Lung (tissue), 12 donors: ENCODE results near the gene PSME3IP1. TPM values are rescaled to one million over a fixed set of nuclear protein-coding genes. Genes with fewer than 3 reads are reported as not detected.

Experiments
- ATAC-seq: fragments of 200-7000 bp; cut with Tn5 transposase; one replicate; pipeline ENCODE4 v1.9.1; 2020; ENCODE audit warnings: moderate number of reproducible peaks; ENCODE audit not compliant: insufficient read depth, low FRiP score
- DNase-seq, 3 donors: peaks; one replicate each; pipeline ENCODE4 v3.0.0-alpha.2; 2013 to 2017
- H3K27ac ChIP-seq, 2 donors: one replicate each; pipeline ENCODE4 v1.5.1; 2013; ENCODE audit warnings: mild to moderate bottlenecking in 2 of 2, moderate library complexity in 2 of 2, control low read depth in 1 of 2, inconsistent platforms in 1 of 2, low read depth in 1 of 2, low read length in 1 of 2
- H3K27me3 ChIP-seq, 3 donors: one replicate each; pipeline ENCODE4 v1.5.1; 2013; ENCODE audit warnings: low read length in 2 of 3; ENCODE audit not compliant: control insufficient read depth in 3 of 3, insufficient read depth in 3 of 3
- H3K36me3 ChIP-seq, 4 donors: one replicate each; pipeline ENCODE4 v1.5.1; 2013; ENCODE audit warnings: low read length in 4 of 4, mild to moderate bottlenecking in 1 of 4, moderate library complexity in 1 of 4; ENCODE audit not compliant: control insufficient read depth in 4 of 4, insufficient read depth in 4 of 4
- H3K4me1 ChIP-seq, 5 donors: one replicate each; pipeline ENCODE4 v1.5.1; 2013; ENCODE audit warnings: low read length in 5 of 5, mild to moderate bottlenecking in 2 of 5, moderate library complexity in 1 of 5; ENCODE audit not compliant: control insufficient read depth in 5 of 5, insufficient read depth in 5 of 5
- H3K4me3 ChIP-seq: one replicate; pipeline ENCODE4 v1.5.1; 2013; ENCODE audit warnings: mild to moderate bottlenecking, control low read depth, moderate library complexity
- H3K9ac ChIP-seq, 2 donors: one replicate each; pipeline ENCODE4 v1.5.1; 2013; ENCODE audit warnings: low read length in 2 of 2, control low read depth in 1 of 2; ENCODE audit not compliant: insufficient read depth in 1 of 2
- H3K9me3 ChIP-seq, 4 donors: one replicate each; pipeline ENCODE4 v1.5.1; 2013; ENCODE audit warnings: low read length in 3 of 4, mild to moderate bottlenecking in 1 of 4, moderate library complexity in 1 of 4; ENCODE audit not compliant: control insufficient read depth in 4 of 4, insufficient read depth in 3 of 4
- CTCF ChIP-seq: IDR thresholded peaks from 2 replicates; pipeline ENCODE4 v1.5.1; 2012; ENCODE audit warnings: mild to moderate bottlenecking; ENCODE audit errors: control extremely low read depth, extremely low read depth
- WGBS, 2 donors: extraction: QIAGEN DNeasy Blood & Tissue Kit; methylation state at CpG; one replicate each; pipeline ENCODE4 v1.1.7; 2013; 5-methylcytosine and 5-hydroxymethylcytosine counted together
- polyA plus RNA-seq, 2 donors: library from polyadenylated mRNA; stranded (reverse); fragments of 200-250 nt; gene quantifications; one replicate each; pipeline ENCODE4 v1.2.1, GENCODE V29; 2013
- total RNA-seq, 2 donors: library from RNA; depleted of rRNA in 1 of 2; stranded (reverse); fragments of >200 nt in 1 of 2; gene quantifications; one replicate each; pipeline ENCODE4 v1.2.1, GENCODE V29; 2014 to 2021
- donor health status: control.
- donor health status: control.
- donor health status: Bipolar disorder and iron deficiency.
- donor health status: healthy.
- donor health status: DM: yes; HTN: yes; CAD: no.

Gene PSME3IP1
- total and polyA plus RNA-seq, 4 donors = 59.3 to 83.1 (median 63.1) TPM

- no peak for TF ChIP-seq CTCF
- ATAC-seq = no peak
- 80 to 82% methylated on average over 16 of the region's 16 CpGs for WGBS, 2 donors
- Histone ChIP-seq H3K4me1 (peaks cover 0 to 20% (median 0%) of the 10 kb centered on the region in 5 donors), H3K9me3 (no peaks in the 10 kb centered on the region), H3K36me3 (peaks cover 0 to 2% (median 0%) of the 10 kb centered on the region in 4 donors), H3K4me3 (no peak overlapping the region), H3K27me3 (no peaks in the 10 kb centered on the region), H3K9ac (no peak overlapping the region), H3K27ac (no peak overlapping the region)
- no peak for DNase-seq
Observed at GRCh38 chr16:57102888-57103851, 82.7 kb downstream of the PSME3IP1 start.

Other genes with a start within 250 kb of the PSME3IP1 start
- gene CETP, start 224.1 kb downstream of the PSME3IP1 start, total RNA-seq = 1 to 10 TPM in 1 of 2 donors, under 1 TPM in 1; 0.71 to 8.4 TPM
- gene CETP, start 224.1 kb downstream of the PSME3IP1 start, polyA plus RNA-seq = under 1 TPM; 0.72 to 0.94 TPM
- 10 to 100 TPM; 24.3 to 46.4 TPM for gene NLRC5, start 196.5 kb downstream of the PSME3IP1 start, total RNA-seq
- gene NLRC5, start 196.5 kb downstream of the PSME3IP1 start, polyA plus RNA-seq = 10 to 100 TPM; 23.9 to 37.9 TPM
- 10 to 100 TPM; 38.1 to 47.2 TPM for gene CPNE2, start 93.5 kb downstream of the PSME3IP1 start, total RNA-seq
- gene CPNE2, start 93.5 kb downstream of the PSME3IP1 start, polyA plus RNA-seq = 10 to 100 TPM; 57.3 to 76.3 TPM
- gene RSPRY1, start 290 bp upstream of the PSME3IP1 start, total RNA-seq = 10 to 100 TPM; 34.7 to 71.7 TPM
- 10 to 100 TPM; 10.5 to 15.7 TPM for gene RSPRY1, start 290 bp upstream of the PSME3IP1 start, polyA plus RNA-seq
- 10 to 100 TPM; 45.1 to 63.2 TPM for gene ARL2BP, start 59.2 kb upstream of the PSME3IP1 start, total RNA-seq
- 10 to 100 TPM; 32.8 to 43.2 TPM for gene ARL2BP, start 59.2 kb upstream of the PSME3IP1 start, polyA plus RNA-seq
- gene PLLP, start 98.6 kb upstream of the PSME3IP1 start, total RNA-seq = 10 to 100 TPM; 23.8 to 63.7 TPM
- gene PLLP, start 98.6 kb upstream of the PSME3IP1 start, polyA plus RNA-seq = 10 to 100 TPM; 59.6 to 98.7 TPM
- gene CCL22, start 172.7 kb upstream of the PSME3IP1 start, total RNA-seq = 1 to 10 TPM in 1 of 2 donors, under 1 TPM in 1; 0.43 to 3.1 TPM
- gene CCL22, start 172.7 kb upstream of the PSME3IP1 start, polyA plus RNA-seq = 1 to 10 TPM in 1 of 2 donors, under 1 TPM in 1; 0.65 to 1.8 TPM
- 10 to 100 TPM; 22.8 to 38.6 TPM for gene CX3CL1, start 186.5 kb upstream of the PSME3IP1 start, total RNA-seq
- gene CX3CL1, start 186.5 kb upstream of the PSME3IP1 start, polyA plus RNA-seq = 10 to 100 TPM; 24.9 to 58.6 TPM
- gene CCL17, start 218.7 kb upstream of the PSME3IP1 start, total RNA-seq = 1 to 10 TPM in 1 of 2 donors, not detected in 1; 3.1 TPM
- gene CCL17, start 218.7 kb upstream of the PSME3IP1 start, polyA plus RNA-seq = 10 to 100 TPM in 1 of 2 donors, 1 to 10 TPM in 1; 3.5 to 39.3 TPM